ENCODE results near the gene SARS1. TPM values are rescaled to one million over a fixed set of nuclear protein-coding genes. Genes with fewer than 3 reads are reported as not detected.

Gene SARS1
- total RNA-seq, 1 experiment from 2014 or later: 492 TPM

DNA sequence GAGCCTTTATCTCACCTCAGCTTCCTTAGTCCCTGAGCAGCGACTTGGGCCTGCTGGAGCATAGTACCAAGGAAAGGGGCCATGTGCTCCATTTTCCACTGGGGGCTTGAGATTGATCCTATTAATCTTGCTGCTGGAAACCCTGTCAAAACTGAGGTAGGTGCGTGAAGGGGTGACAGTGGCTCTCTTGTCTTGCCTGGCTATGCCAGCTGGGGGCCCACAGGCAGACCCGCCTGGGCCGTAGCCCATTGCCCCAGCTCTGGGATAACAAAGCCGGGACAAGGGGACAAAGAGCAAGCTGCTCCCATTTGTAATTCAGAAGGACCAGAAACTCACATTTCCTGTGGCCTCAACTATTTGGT, 25.3 kb downstream of the SARS1 start:
- no peak for DNase-seq (ENCODE audit: unreplicated experiment)
- no peaks in the 10 kb centered on the region for H3K9me3 Mint-ChIP-seq (ENCODE audit: unreplicated experiment)
- no TSS peak for BruUV-seq (replicated peaks)
- H3K27ac Mint-ChIP-seq (ENCODE audit: low read depth, unreplicated experiment): peak overlapping the region; percentile 31
- intact Hi-C loops (cut with micrococcal nuclease): no loop called here
- peaks cover 87% of the 10 kb centered on the region for H3K36me3 Mint-ChIP-seq (ENCODE audit: insufficient read depth, unreplicated experiment)
- ChIA-PET POLR2A (interaction anchor here (1.2 to 4.9 kb wide), 16 partner anchors 8 to 252 kb away, joined by 3 to 68 read pairs (median 14); partner anchors contain the start of genes CELSR2, SARS1, SORT1 and TMEM167B), CTCF (interaction anchor here (0.6 to 3.0 kb wide), 21 partner anchors 8 to 392 kb away, joined by 3 to 12 read pairs (median 6); partner anchors contain the start of genes CELSR2, SARS1 and SORT1)
- H3K4me1 Mint-ChIP-seq (ENCODE audit: insufficient read depth, unreplicated experiment): peaks cover 23% of the 10 kb centered on the region
- TF ChIP-seq, protein P1, sequence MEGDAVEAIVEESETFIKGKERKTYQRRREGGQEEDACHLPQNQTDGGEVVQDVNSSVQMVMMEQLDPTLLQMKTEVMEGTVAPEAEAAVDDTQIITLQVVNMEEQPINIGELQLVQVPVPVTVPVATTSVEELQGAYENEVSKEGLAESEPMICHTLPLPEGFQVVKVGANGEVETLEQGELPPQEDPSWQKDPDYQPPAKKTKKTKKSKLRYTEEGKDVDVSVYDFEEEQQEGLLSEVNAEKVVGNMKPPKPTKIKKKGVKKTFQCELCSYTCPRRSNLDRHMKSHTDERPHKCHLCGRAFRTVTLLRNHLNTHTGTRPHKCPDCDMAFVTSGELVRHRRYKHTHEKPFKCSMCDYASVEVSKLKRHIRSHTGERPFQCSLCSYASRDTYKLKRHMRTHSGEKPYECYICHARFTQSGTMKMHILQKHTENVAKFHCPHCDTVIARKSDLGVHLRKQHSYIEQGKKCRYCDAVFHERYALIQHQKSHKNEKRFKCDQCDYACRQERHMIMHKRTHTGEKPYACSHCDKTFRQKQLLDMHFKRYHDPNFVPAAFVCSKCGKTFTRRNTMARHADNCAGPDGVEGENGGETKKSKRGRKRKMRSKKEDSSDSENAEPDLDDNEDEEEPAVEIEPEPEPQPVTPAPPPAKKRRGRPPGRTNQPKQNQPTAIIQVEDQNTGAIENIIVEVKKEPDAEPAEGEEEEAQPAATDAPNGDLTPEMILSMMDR (IDR thresholded peaks at IDR 0.05; ENCODE audit: unreplicated experiment): no peak
- H3K27me3 Mint-ChIP-seq (ENCODE audit: insufficient read depth, unreplicated experiment): no peaks in the 10 kb centered on the region
- H3K4me3 Mint-ChIP-seq (ENCODE audit: unreplicated experiment): no peak overlapping the region

DNA sequence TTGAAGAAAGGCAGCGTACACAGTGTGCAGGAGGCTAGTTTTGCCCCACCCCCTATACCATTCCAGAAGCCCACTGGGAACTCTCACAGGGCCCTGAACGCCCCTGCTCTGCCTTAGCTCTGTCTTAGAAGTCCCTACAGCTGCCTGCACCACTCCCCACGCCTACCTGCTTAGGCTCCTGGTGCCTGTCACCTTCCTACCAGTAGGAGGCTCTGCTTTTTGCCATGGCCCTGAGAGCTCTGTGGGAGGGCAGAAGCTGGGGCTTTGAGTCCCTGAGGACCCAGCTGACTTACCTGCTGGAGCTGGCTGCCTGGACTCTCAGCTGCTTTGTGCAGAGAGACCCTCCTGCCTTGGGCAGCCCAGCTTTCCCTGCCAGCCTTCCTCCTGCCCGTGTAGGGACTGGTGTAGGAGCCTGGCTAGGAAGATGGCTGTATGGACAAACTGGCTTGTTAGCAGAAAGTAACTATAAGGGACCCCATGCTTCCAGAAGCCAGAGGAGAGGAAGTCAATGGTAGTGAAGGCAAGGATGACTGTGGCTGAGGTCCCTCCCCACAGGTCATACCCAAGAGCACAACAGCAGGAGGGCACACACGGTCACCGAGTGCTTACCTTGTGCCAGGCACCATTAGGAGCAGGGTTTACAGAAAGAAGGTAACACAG, 25.8 kb downstream of the SARS1 start:
- ChIA-PET POLR2A (interaction anchor here (0.7 to 4.9 kb wide), 21 partner anchors 8 to 251 kb away, joined by 3 to 68 read pairs (median 12); partner anchors contain the start of genes CELSR2, SARS1, SORT1 and TAF13), CTCF (interaction anchor here (0.6 to 3.0 kb wide), 22 partner anchors 8 to 547 kb away, joined by 3 to 12 read pairs (median 6); partner anchors contain the start of genes CELSR2, PRPF38B, SARS1 and SORT1)
- intact Hi-C loops (cut with micrococcal nuclease): loop anchor here (1.0 kb wide), 3 partner anchors 10 to 38 kb away; partner anchors contain the start of gene CELSR2
- Mint-ChIP-seq H3K4me3 (ENCODE audit: unreplicated experiment) (peak overlapping the region; percentile 2), H3K9me3 (ENCODE audit: unreplicated experiment) (no peaks in the 10 kb centered on the region), H3K27ac (ENCODE audit: low read depth, unreplicated experiment) (peak overlapping the region; percentile 69), H3K4me1 (ENCODE audit: insufficient read depth, unreplicated experiment) (peaks cover 23% of the 10 kb centered on the region), H3K27me3 (ENCODE audit: insufficient read depth, unreplicated experiment) (no peaks in the 10 kb centered on the region), H3K36me3 (ENCODE audit: insufficient read depth, unreplicated experiment) (peaks cover 82% of the 10 kb centered on the region)
- TF ChIP-seq, protein P1 (IDR thresholded peaks at IDR 0.05; ENCODE audit: unreplicated experiment): peak; percentile 52
- DNase-seq (ENCODE audit: unreplicated experiment): peak; percentile 75
- no TSS peak for BruUV-seq (replicated peaks)

DNA sequence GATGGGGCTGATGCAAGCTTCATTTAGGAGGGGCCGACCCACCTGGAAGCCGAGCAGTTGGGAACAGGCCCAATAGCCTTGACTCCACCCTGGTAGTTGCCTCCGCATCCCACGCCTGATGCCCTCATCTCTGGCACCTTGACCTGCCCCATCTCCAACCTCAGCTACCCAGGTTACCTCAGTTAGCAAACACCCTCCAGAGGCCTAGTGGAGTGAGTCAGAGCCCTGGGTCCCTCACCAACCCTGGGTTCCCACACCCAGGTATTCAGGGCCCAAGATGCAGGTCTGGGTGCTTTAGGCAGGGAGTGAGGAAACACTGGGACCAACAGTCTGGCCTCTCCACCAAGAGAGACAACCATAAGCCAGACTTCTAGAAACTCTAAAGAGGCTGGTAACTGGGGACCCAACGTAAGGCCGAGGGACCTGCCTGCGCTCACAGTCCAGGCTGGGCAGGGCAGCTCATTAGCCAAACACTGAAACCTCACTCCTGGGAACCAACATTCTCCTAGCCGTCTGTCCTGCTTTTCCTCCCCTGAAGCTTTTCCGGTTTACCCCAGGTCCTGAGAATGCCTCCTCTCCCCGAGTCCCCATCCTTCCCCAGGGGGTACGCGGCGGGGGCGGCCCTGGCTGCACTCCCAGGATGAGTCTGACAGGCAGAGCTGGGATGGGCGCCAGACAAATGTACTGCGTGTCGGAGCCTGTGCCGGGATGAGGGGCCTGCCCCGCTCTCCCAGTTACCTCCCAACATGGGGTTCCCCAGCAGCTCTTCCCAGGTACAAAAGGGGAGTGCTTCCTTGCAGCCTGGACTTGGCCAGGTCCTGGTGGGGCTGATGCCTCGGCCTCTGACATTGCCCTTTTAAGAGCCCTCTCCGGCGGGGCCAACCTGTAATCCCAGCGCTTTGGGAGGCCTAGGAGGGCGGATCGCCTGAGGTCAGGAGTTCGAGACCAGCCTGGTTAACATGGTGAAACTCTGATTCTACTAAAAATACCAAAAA, 26.7 kb downstream of the SARS1 start:
- peaks cover 23% of the 10 kb centered on the region for H3K4me1 Mint-ChIP-seq (ENCODE audit: insufficient read depth, unreplicated experiment)

More for the DNA sequence above, 26.7 kb downstream of the SARS1 start:
- ChIA-PET POLR2A (interaction anchor here (0.6 to 4.9 kb wide), 24 partner anchors 9 to 1103 kb away, joined by 3 to 68 read pairs (median 8); partner anchors contain the start of genes CELSR2, SARS1, SORT1 and TAF13), CTCF (interaction anchor here (0.6 to 3.0 kb wide), 19 partner anchors 9 to 171 kb away, joined by 3 to 12 read pairs (median 5); partner anchors contain the start of genes CELSR2 and SORT1)
- peaks cover 73% of the 10 kb centered on the region for H3K36me3 Mint-ChIP-seq (ENCODE audit: insufficient read depth, unreplicated experiment)
- peak overlapping the region; percentile 2 for H3K4me3 Mint-ChIP-seq (ENCODE audit: unreplicated experiment)
- no TSS peak for BruUV-seq (replicated peaks)
- intact Hi-C loops (cut with micrococcal nuclease): loop anchor here (1.0 kb wide), 3 partner anchors 9 to 39 kb away; partner anchors contain the start of gene CELSR2
- H3K9me3 Mint-ChIP-seq (ENCODE audit: unreplicated experiment): no peaks in the 10 kb centered on the region
- no peaks in the 10 kb centered on the region for H3K27me3 Mint-ChIP-seq (ENCODE audit: insufficient read depth, unreplicated experiment)
- DNase-seq (ENCODE audit: unreplicated experiment): peak; percentile 98
- H3K27ac Mint-ChIP-seq (ENCODE audit: low read depth, unreplicated experiment): peak overlapping the region; percentile 69
- TF ChIP-seq, protein P1 (IDR thresholded peaks at IDR 0.05; ENCODE audit: unreplicated experiment): no peak

Measured in MCF 10A (cell line).